Measurements from ENCODE around the gene PATZ1.

PATZ1 gene

GRCh38 chr22:31343235-31344191 lies 2.6 kb downstream of the PATZ1 start:
- DNase-seq (ENCODE audit: low read depth in 2 of 2): peak; percentile 11 to 39
- no peak for TF ChIP-seq CTCF (IDR thresholded peaks at IDR 0.05; ENCODE audit: low read depth, low read length)
- peak overlapping the region; percentile 9 to 22 for H3K4me3 ChIP-seq (replicated peaks in 1 of 2; ENCODE audit: low read depth in 2 of 2, low read length in 2 of 2)

DNA sequence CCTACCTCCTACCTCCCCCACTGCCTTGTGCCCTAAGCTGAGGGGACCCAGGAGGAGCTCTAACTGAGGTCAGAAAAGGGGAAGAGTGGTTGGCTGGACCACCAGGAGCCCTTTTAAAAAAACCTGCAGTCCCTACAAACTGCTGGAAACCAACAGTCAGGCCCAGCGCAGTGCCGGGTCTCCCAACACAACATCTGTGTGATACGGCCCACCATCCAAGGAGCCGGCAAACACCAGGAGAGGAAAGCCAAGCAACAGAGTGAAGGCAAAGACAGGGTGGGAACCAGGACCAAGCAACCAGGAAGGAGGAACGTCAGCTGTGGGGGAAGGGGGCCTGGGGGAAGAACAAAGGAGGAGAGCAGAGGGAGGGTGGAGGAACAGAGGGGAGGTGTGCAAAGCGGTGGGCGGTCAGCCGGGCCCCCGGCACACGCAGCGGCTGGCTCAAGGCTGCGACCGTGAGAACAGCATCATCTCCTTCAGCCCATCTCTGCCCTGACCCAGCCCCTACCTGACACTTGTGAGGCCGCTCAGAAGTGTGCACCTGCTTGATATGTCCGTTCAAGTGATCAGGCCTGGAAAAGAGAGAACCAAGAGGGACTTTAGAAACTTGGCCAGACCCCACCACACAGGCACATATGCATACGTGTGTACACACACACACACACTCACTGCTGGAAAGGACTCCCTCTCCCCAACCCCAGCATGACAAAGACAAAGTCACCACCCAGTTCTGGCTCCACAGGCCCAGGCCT lies 3.6 kb downstream of the PATZ1 start:
- no peak overlapping the region for H3K4me3 ChIP-seq (replicated peaks in 1 of 2; ENCODE audit: low read depth in 2 of 2, low read length in 2 of 2)
- no peak for TF ChIP-seq CTCF (IDR thresholded peaks at IDR 0.05; ENCODE audit: low read depth, low read length)
- DNase-seq (ENCODE audit: low read depth in 2 of 2): no peak

- no peak for DNase-seq (ENCODE audit: low read depth in 2 of 2)
- no peak overlapping the region for H3K4me3 ChIP-seq (replicated peaks in 1 of 2; ENCODE audit: low read depth in 2 of 2, low read length in 2 of 2)
- no peak for TF ChIP-seq CTCF (IDR thresholded peaks at IDR 0.05; ENCODE audit: low read depth, low read length)
Measured at GRCh38 chr22:31341386-31342088, 4.6 kb downstream of the PATZ1 start.

DNA sequence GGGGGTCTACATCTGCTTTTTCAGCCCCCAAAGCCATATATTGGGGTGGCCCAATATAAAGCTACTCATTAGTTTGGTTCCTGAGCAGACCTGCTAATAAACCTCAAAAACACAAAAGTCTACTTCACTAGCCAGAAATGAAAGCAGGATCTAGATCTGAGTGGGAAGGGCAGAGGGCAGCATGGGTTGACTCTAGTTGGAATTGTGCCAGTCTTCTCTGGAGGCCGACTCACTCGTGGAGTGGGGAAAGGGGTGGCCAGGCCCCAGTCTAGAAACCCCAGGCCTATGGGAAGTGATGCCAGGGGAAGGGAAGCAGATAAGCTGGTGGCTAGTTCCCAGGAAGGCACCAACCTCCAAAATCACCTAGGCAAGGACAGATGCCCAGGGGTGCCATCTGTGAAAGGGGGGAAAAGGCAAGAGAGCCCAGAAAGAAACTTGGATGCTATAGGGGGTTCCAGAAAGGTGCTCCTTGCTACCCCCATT lies 5.3 kb downstream of the PATZ1 start:
- DNase-seq (ENCODE audit: low read depth in 2 of 2): no peak
- no peak for TF ChIP-seq CTCF (IDR thresholded peaks at IDR 0.05; ENCODE audit: low read depth, low read length)

GRCh38 chr22:31340360-31340759 lies 5.8 kb downstream of the PATZ1 start:
- H3K4me3 ChIP-seq (replicated peaks in 1 of 2; ENCODE audit: low read depth in 2 of 2, low read length in 2 of 2): no peak overlapping the region
- no peak for TF ChIP-seq CTCF (IDR thresholded peaks at IDR 0.05; ENCODE audit: low read depth, low read length)
- DNase-seq (ENCODE audit: low read depth in 2 of 2): no peak

More for the DNA sequence above, 5.3 kb downstream of the PATZ1 start:
- H3K4me3 ChIP-seq (replicated peaks in 1 of 2; ENCODE audit: low read depth in 2 of 2, low read length in 2 of 2): no peak overlapping the region

GRCh38 chr22:31339148-31339832 lies 6.9 kb downstream of the PATZ1 start:
- H3K4me3 ChIP-seq (replicated peaks in 1 of 2; ENCODE audit: low read depth in 2 of 2, low read length in 2 of 2): no peak overlapping the region
- no peak for DNase-seq (ENCODE audit: low read depth in 2 of 2)
- no peak for TF ChIP-seq CTCF (IDR thresholded peaks at IDR 0.05; ENCODE audit: low read depth, low read length)
